ENCODE data around the gene CIPC.

The CIPC gene

GRCh38 chr14:77097700-77098528 is at the start of gene CIPC:
Gene CIPC, plus strand, starts transcription at chr14:77098258. Its CDS starts 7,451 bp downstream, at chr14:77105709.
- peak; percentile 98 for DNase-seq

GRCh38 chr14:77051116-77051515 is 46.9 kb upstream of the CIPC start:
- no peak for DNase-seq

- peak in 1 of 2 experiments; percentile 24 for DNase-seq
Measured at GRCh38 chr14:77052281-77053044, 45.6 kb upstream of the CIPC start.

- DNase-seq = peak; percentile 71 to 83
Measured at GRCh38 chr14:77053046-77053841, 44.8 kb upstream of the CIPC start.

- DNase-seq = no peak
Measured at GRCh38 chr14:77055306-77055705, 42.8 kb upstream of the CIPC start.

GRCh38 chr14:77055981-77056380 is 42.1 kb upstream of the CIPC start:
- DNase-seq = no peak

- no peak for DNase-seq
Measured at GRCh38 chr14:77058117-77058516, 39.9 kb upstream of the CIPC start.

GRCh38 chr14:77058785-77059184 is 39.3 kb upstream of the CIPC start:
- DNase-seq = no peak

- DNase-seq = peak; percentile 74 to 82
Measured at GRCh38 chr14:77059276-77059915, 38.7 kb upstream of the CIPC start.

- no peak for DNase-seq
Measured at GRCh38 chr14:77061630-77062257, 36.3 kb upstream of the CIPC start.

- no peak for DNase-seq
Measured at GRCh38 chr14:77062261-77062660, 35.8 kb upstream of the CIPC start.

- DNase-seq = no peak
Measured at GRCh38 chr14:77063571-77064171, 34.4 kb upstream of the CIPC start.

- DNase-seq = no peak
Measured at GRCh38 chr14:77064521-77065178, 33.4 kb upstream of the CIPC start.

- DNase-seq = no peak
Measured at GRCh38 chr14:77065851-77066577, 32.0 kb upstream of the CIPC start.

GRCh38 chr14:77066578-77067172 is 31.4 kb upstream of the CIPC start:
- peak in 1 of 2 experiments; percentile 9 for DNase-seq

- DNase-seq = peak; percentile 38 to 67
Measured at GRCh38 chr14:77067632-77068516, 30.2 kb upstream of the CIPC start.

- no peak for DNase-seq
Measured at GRCh38 chr14:77068517-77069200, 29.4 kb upstream of the CIPC start.

GRCh38 chr14:77069551-77069950 is 28.5 kb upstream of the CIPC start:
- no peak for DNase-seq

All from SHP77 (cell line).